ENCODE measurements around the gene NAPB.

DNA sequence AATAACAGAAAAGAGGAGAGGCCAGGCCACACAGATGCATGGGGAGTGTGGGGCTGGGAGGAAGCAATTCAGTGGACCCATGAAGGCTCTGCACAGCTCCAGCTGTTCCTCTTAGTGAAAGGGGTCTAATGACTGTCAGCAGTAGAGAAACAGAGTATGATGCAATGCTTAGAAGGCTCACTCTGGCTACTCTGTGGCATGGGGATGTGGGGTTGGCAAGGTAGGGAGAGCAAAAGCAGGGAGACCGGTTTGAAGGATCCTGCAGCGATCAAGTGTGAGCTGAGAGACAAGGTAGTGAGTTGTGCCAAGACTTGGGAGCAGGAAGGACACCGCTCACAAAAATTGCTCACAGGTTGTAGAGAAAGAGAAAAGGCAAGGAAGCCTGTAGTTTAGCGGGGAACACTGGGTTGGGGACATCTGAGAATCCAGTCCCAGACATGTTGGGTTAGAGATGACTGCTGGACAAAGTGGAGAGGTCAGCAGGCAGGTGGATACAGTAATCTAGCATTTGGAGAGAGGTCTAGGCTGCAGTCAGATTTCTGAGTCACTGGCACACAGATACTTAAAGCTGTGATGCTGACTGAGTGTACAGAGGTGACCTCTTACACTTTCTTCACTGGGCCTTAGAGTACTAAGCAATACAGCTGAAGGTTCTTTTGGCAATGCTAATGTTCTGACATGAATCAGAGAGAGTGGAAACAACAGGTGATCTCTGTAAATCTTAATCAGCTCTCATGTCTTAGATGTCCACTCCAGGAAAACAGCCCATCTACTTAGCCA, 27.1 kb downstream of the NAPB start:
- TF ChIP-seq TAF1 (IDR thresholded peaks at IDR 0.05; ENCODE audit: borderline replicate concordance, low read depth, low read length) (no peak), TCF7 (IDR thresholded peaks at IDR 0.05; ENCODE audit: borderline replicate concordance) (no peak), ATF3 (IDR thresholded peaks at IDR 0.05; ENCODE audit: borderline replicate concordance, extremely low read depth, low read depth, low read length) (no peak)

Data from GM12878 (cell line).